Activated CD4-positive, alpha-beta T cell treated with anti-CD3 and anti-CD28 coated beads, Interleukin-2, amount 10 ng/mL, durations not matched to agents 7 days and 5 days (primary cell): ENCODE data around the gene SSBP3. TPM values are rescaled to one million over a fixed set of nuclear protein-coding genes. Genes with fewer than 3 reads are reported as not detected.

Experiments used
- CTCF ChIA-PET: fragments of 350-600 bp; sonication (Branson Sonifier 250); formaldehyde crosslinking; loops from one replicate; lab custom pipeline; 2021; ENCODE audit warnings: antibody characterized with exemption; lab: Charles Lee
- POLR2A ChIA-PET: fragments of 350-600 bp; sonication (Branson Sonifier 250); formaldehyde crosslinking; loops from one replicate; lab custom pipeline; 2021; ENCODE audit warnings: antibody characterized with exemption; lab: Charles Lee
- DNase-seq: peaks from one replicate; pipeline ENCODE4 v3.0.0-alpha.2; 2020
- H3K27ac Mint-ChIP-seq: one replicate; pipeline ENCODE4 v1.8.0; 2021; ENCODE audit warnings: mild to moderate bottlenecking, moderate library complexity, mixed read lengths
- H3K27me3 Mint-ChIP-seq: one replicate; pipeline ENCODE4 v1.8.0; 2021; ENCODE audit warnings: mixed read lengths
- H3K36me3 Mint-ChIP-seq: one replicate; pipeline ENCODE4 v1.8.0; 2021; ENCODE audit warnings: low read depth, mixed read lengths
- H3K4me1 Mint-ChIP-seq: one replicate; pipeline ENCODE4 v1.8.0; 2021; ENCODE audit warnings: mixed read lengths
- H3K4me3 Mint-ChIP-seq: one replicate; pipeline ENCODE4 v1.8.0; 2021; ENCODE audit warnings: mild to moderate bottlenecking, moderate library complexity, mixed read lengths
- H3K9me3 Mint-ChIP-seq: one replicate; pipeline ENCODE4 v1.8.0; 2021; ENCODE audit warnings: mixed read lengths
- total RNA-seq, 2 experiments: library from RNA; stranded (reverse); gene quantifications; one replicate each; pipeline ENCODE4 v1.2.3, GENCODE V29; 2021

SSBP3 gene
- total RNA-seq, 2 experiments from 2014 or later, result 93.4 to 127 TPM

DNA sequence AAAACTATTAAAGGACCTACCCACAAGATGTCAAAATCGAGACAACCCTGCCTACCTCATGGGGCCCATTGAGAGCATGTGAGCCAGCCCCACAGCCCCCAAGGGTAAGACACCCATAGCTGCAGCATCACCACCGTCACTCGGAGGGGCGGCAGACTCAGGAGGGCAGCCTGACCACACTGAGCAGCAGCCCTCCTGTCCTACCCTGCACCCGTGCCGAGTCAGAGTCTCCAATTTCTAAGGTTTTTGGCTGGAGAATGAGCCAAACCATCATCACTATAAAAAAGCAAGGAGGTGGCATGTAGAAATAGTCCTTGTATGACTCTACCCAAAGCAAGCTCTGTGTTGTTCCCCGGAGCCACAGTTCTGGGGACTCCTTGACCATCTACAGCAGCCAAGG is 94.7 kb downstream of the SSBP3 start:
- Mint-ChIP-seq H3K27me3 (no peaks in the 10 kb centered on the region), H3K27ac (peak overlapping the region; percentile 68), H3K4me1 (peaks cover 56% of the 10 kb centered on the region), H3K4me3 (no peak overlapping the region), H3K9me3 (no peaks in the 10 kb centered on the region), H3K36me3 (peaks cover 26% of the 10 kb centered on the region)
- CTCF ChIA-PET, result interaction anchor here (0.7 to 1.6 kb wide), 5 partner anchors 11 to 177 kb away, joined by 3 to 4 read pairs (median 3); no protein-coding TSS in a partner anchor
- no peak for DNase-seq
- POLR2A ChIA-PET, result no interaction called here

DNA sequence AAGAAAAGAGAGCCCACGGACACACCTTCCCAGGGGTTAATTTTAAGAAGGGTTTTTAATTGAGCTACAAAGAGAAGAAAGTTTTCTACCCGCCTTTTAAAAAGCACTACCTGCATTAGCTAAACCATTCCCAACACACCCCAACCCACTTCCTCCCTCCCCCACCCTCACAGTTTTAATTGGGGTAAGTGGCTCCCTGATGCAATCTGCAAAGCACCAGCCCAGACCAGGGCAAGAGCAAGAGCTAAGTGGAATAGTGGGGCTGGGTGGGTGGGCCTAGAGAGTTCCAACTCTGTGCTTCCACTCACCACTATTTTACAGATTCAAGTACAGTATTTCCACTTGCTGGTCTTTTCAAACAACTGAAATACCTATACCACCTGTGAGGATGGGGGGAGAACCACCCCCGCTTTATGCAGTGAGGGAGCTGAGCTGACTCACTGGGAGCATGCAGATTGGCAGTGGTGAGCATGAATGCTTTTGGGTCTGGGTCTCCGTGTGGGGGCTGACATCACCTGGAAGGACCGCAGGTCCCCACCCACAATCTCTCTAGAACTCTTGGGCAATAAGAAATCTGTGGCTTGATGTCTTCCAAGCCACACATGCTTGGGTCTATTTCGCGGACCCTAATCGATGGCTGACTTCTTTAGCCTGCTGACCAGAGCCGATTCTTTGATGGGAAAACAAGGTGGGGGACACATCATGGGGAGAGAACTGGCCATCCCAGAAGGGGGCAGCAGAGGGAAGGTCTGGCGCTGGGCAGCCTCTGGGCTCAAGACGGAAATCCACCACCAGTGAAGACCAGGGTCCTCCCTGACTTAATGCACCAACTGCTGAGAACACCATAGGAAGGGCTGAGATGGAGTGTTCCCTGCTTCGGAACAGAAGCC is 95.5 kb downstream of the SSBP3 start:
- Mint-ChIP-seq H3K9me3 (no peaks in the 10 kb centered on the region), H3K4me3 (peak overlapping the region; percentile 34), H3K36me3 (peaks cover 26% of the 10 kb centered on the region), H3K27me3 (no peaks in the 10 kb centered on the region), H3K27ac (peak overlapping the region; percentile 85), H3K4me1 (peaks cover 56% of the 10 kb centered on the region)
- CTCF ChIA-PET, result interaction anchor here (1.1 kb wide), 1 partner anchor 10 kb away, joined by 3 read pairs; no protein-coding TSS in a partner anchor
- peak; percentile 17 for DNase-seq
- POLR2A ChIA-PET, result no interaction called here

DNA sequence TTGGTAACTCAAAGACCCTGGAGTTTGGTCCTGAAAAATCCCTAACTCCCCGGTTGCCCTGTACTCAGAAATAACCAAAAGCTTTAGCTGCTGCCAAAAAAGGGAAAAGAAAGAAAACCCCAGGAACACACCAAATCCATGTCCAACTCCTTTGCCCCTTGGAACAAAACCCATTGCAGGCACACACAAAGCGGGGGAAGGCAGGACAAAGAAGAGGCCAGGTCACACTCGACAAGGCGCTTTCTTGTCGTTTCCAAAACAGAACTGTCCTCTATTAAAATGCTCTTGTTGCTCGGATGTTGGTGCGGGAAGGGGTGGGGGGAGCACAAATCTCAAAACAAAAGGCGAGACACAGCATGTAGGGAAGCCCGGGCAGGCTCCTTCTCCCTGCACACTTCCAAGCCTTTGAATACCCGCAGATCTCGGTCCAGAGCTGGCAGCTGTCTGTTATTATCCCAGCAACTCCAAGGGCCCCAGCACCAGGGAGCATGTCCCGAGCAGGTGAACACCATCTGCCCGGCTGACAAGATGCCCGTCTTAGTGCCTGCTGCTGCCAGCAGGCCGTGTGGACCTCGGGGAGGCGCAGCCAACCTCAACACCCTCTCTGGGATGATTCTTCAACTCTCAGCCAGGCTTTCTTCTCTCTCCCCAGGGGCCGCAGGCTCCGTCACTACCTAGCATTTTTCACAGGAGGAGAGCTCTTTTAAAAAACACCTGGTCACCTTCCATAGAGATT is 96.4 kb downstream of the SSBP3 start:
- Mint-ChIP-seq H3K27ac (peak overlapping the region; percentile 85), H3K4me3 (peak overlapping the region; percentile 34), H3K4me1 (peaks cover 56% of the 10 kb centered on the region), H3K9me3 (no peaks in the 10 kb centered on the region), H3K27me3 (no peaks in the 10 kb centered on the region), H3K36me3 (peaks cover 26% of the 10 kb centered on the region)
- POLR2A ChIA-PET, result no interaction called here
- CTCF ChIA-PET, result interaction anchor here (1.2 to 1.7 kb wide), 2 partner anchors 15 to 18 kb away, joined by 4 to 7 read pairs; no protein-coding TSS in a partner anchor
- DNase-seq, result no peak

DNA sequence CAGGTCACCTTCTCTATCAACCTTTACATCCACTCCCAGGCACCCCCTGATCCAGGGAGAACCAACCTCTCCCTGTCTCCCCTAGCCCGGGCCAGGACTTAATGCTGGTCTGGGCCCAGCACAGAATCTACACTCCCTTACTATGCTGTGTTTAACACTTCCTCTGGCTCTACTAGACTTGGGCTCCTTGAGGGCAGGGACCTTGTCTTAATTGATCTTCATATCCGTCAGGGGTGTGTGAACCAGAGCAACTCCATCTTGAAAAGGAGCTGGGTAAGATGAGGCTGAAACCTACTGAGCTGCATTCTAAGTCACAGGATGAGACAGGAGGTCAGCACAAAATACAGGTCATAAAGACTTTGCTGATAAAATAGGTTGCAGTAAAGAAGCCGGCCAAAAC is 98.9 kb downstream of the SSBP3 start:
- no peaks in the 10 kb centered on the region for H3K27me3 Mint-ChIP-seq
- H3K36me3 Mint-ChIP-seq, result peaks cover 19% of the 10 kb centered on the region
- peak overlapping the region; percentile 37 for H3K27ac Mint-ChIP-seq
- ChIA-PET POLR2A (no interaction called here), CTCF (interaction anchor here (0.9 kb wide), 1 partner anchor 12 kb away, joined by 3 read pairs; no protein-coding TSS in a partner anchor)
- DNase-seq, result no peak
- peaks cover 51% of the 10 kb centered on the region for H3K4me1 Mint-ChIP-seq
- no peak overlapping the region for H3K4me3 Mint-ChIP-seq
- no peaks in the 10 kb centered on the region for H3K9me3 Mint-ChIP-seq

DNA sequence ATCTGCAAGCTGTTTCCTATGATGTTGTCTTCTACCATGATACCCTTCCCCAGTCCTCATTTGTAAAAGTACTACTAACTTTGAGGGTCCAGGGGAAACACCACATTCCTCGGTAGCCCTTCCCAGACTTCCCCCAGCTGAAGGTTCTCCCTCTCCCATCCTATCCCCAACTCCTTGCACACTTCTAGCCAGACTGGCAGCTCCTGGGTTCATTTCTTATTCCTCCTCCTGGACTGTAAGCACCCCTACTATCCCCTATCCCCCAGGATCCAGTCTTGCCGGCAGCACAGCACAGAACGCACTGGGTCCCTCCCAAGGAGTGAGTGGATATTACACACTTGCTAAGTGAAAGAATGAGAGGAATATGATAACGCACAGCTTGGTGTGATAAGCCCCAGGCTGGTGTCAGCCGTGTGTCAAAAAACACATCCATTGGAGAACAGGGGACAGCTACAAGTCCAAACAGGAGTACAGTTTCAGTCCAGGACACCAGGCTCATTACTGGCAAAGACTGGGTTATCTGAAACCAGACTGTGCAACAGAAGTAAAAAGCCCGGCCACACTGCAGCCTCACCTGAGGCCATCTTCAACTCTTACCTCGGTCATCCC is 100.2 kb downstream of the SSBP3 start:
- Mint-ChIP-seq H3K4me1 (peaks cover 46% of the 10 kb centered on the region), H3K27me3 (no peaks in the 10 kb centered on the region), H3K4me3 (no peak overlapping the region), H3K36me3 (peaks cover 16% of the 10 kb centered on the region), H3K27ac (no peak overlapping the region), H3K9me3 (no peaks in the 10 kb centered on the region)
- POLR2A ChIA-PET, result interaction anchor here (0.6 kb wide), 1 partner anchor 31 kb away, joined by 7 read pairs; no protein-coding TSS in a partner anchor
- CTCF ChIA-PET, result interaction anchor here (0.6 to 1.3 kb wide), 3 partner anchors 11 to 1202 kb away, joined by 3 to 7 read pairs (median 5); no protein-coding TSS in a partner anchor
- DNase-seq, result no peak

DNA sequence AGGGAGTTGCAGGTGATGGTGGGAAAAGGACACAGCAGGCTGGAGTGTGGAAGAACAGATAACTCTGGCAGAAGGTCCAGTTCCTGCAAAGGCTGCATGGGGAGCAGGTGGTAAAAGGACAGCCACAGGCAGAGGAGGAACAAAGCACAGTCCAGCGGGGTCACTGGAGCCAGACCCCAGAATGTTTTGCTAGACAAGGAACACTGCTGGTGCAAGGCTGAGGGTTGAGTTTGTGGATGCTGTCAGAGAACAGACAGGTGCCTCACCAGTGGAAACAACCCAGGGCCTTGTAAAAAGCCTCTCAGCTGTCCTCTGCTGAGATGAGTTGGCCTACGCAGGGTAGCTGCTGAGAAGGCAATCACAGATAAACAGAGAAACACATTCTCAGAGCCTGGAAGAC is 101.7 kb downstream of the SSBP3 start:
- Mint-ChIP-seq H3K27ac (no peak overlapping the region), H3K9me3 (no peaks in the 10 kb centered on the region), H3K36me3 (peaks cover 13% of the 10 kb centered on the region), H3K27me3 (no peaks in the 10 kb centered on the region), H3K4me1 (peaks cover 42% of the 10 kb centered on the region), H3K4me3 (no peak overlapping the region)
- CTCF ChIA-PET, result interaction anchor here (0.7 to 1.2 kb wide), 4 partner anchors 9 to 36 kb away, joined by 3 to 4 read pairs (median 3); no protein-coding TSS in a partner anchor
- DNase-seq, result no peak
- POLR2A ChIA-PET, result no interaction called here

DNA sequence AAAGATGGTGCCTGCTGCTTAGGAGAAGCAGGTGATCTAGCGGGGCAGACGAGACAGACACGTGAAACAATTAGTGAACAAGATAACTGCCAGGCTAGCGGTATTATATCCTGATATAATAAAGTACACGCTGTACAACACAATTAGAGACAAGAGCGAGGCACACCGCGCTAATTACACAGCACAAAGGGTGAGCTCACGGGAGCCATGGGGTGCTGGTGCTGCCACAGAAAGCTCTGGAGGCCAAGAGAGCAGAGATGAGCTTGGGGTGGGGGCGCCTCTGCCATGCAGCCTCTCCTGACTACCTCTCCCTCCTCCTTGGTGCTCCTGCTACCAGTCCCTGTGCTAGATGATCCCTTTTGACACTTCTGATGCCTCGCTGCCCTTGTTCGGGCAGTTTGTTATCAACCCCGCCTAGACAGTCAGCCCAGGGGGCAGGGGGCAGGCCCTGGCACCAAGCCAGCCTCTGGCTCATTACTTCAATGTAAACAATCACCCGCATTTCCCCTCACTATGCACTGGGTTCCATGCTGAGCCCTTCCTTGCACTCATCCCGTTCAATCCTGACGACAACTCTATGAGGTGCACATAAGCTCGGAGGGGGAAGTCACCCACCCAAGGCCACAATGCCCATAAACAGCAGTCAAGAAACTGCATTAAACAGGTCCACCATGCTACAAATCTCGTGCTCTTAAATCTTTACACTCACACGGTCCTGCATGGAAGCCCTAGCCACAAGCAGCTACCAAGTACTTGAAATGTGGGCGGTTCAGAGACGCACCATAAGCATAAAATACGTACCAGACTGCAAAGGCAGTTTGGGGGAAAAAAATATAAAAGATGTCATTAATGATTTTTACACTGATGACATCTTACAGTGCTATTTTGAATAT is 103.0 kb downstream of the SSBP3 start:
- Mint-ChIP-seq H3K27ac (no peak overlapping the region), H3K27me3 (no peaks in the 10 kb centered on the region), H3K36me3 (peaks cover 7% of the 10 kb centered on the region), H3K9me3 (no peaks in the 10 kb centered on the region), H3K4me3 (no peak overlapping the region), H3K4me1 (peaks cover 47% of the 10 kb centered on the region)
- ChIA-PET POLR2A (no interaction called here), CTCF (interaction anchor here (0.6 to 1.5 kb wide), 4 partner anchors 10 to 35 kb away, joined by 3 read pairs; no protein-coding TSS in a partner anchor)
- no peak for DNase-seq

DNA sequence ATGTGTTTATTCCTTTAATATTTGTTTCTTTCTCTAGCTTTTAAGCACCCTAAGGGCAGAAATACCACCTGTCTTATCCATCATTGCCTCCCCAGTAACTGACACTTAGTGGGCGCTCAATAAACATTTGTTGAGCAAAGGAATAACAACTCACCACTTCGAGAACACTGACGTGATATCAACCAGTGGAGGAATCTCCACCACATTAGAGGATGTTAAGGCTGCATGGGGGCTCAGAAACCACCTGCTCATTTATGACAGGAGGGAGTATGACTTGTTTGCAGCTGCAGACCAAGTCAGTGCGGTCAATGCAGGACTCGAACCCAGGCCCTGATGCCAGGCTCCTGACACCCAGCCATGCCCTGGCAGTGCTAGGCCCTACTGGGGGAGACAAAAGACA is 103.6 kb downstream of the SSBP3 start:
- H3K4me1 Mint-ChIP-seq, result peaks cover 49% of the 10 kb centered on the region
- peaks cover 5% of the 10 kb centered on the region for H3K36me3 Mint-ChIP-seq
- no peak overlapping the region for H3K4me3 Mint-ChIP-seq
- DNase-seq, result no peak
- H3K27ac Mint-ChIP-seq, result no peak overlapping the region
- no peaks in the 10 kb centered on the region for H3K9me3 Mint-ChIP-seq
- ChIA-PET CTCF (interaction anchor here (0.7 to 1.5 kb wide), 3 partner anchors 10 to 23 kb away, joined by 3 read pairs; no protein-coding TSS in a partner anchor), POLR2A (no interaction called here)
- H3K27me3 Mint-ChIP-seq, result no peaks in the 10 kb centered on the region

DNA sequence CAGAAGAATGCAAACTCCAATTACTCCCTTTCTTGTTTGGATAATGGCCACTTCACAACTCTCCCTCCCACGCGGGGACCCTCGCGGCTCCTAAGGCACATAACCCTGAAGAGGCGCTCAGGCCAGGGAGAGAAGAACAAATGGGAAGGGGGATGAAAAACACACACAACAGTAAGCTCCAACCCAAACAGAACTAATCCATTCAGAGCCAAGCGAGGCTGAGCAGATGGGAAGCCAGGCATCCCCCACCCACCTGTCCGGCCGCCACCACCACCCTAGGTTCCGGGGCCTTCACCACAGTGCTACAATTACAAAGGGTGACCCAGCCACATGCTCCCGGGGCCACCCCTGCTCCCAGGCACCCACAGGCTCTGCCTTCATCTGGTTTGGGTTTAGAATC is 104.7 kb downstream of the SSBP3 start:
- ChIA-PET CTCF (interaction anchor here (0.7 kb wide), 1 partner anchor 15 kb away, joined by 5 read pairs; no protein-coding TSS in a partner anchor), POLR2A (no interaction called here)
- Mint-ChIP-seq H3K36me3 (no peaks in the 10 kb centered on the region), H3K4me3 (no peak overlapping the region), H3K9me3 (no peaks in the 10 kb centered on the region), H3K27me3 (no peaks in the 10 kb centered on the region), H3K27ac (no peak overlapping the region), H3K4me1 (peaks cover 48% of the 10 kb centered on the region)
- DNase-seq, result no peak

DNA sequence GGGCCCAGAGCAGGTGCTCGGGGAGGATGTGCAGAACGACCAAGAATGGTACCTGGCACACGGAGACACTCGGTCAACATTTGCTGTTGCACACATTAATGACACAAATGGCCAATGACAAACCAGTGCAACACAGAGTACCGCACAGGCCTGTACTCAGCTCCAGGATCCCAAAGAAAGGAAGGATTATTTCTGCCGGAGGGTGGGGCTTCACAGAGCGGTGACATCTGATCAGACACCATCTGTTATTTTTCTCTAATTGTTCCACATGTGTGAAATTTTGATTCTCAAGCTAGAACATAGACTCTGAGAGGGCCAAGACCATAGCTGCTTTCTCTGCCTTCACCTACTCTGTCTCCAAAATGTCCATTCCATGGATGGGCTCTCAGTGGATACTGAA is 105.8 kb downstream of the SSBP3 start:
- ChIA-PET POLR2A (no interaction called here), CTCF (interaction anchor here (0.9 to 1.1 kb wide), 2 partner anchors 11 to 194 kb away, joined by 3 read pairs; no protein-coding TSS in a partner anchor)
- H3K9me3 Mint-ChIP-seq, result no peaks in the 10 kb centered on the region
- H3K27me3 Mint-ChIP-seq, result no peaks in the 10 kb centered on the region
- no peak overlapping the region for H3K27ac Mint-ChIP-seq
- no peak for DNase-seq
- no peak overlapping the region for H3K4me3 Mint-ChIP-seq
- H3K4me1 Mint-ChIP-seq, result peaks cover 51% of the 10 kb centered on the region
- H3K36me3 Mint-ChIP-seq, result no peaks in the 10 kb centered on the region

DNA sequence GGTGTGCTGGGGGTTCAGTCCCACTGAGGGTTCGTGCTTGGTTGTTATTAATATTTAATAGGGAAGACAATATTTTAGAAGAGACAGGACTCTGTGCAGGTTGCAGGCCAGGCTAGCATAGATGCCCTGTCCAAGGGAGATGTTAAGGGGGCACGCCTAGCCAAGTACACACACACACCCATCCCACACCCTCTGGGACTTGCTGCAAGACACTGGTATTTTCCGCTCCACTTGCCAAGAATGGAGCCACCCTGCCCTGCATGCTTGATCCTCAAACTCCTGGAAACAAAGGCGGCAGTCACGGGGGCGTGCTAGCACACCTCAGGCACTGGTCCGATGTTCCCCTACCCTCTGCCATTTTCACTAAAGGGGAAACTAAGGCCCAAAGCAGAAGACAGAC is 107.2 kb downstream of the SSBP3 start:
- no peak for DNase-seq
- ChIA-PET POLR2A (no interaction called here), CTCF (interaction anchor here (3.6 kb wide), 1 partner anchor 11 kb away, joined by 11 read pairs; no protein-coding TSS in a partner anchor)
- Mint-ChIP-seq H3K36me3 (no peaks in the 10 kb centered on the region), H3K27ac (no peak overlapping the region), H3K27me3 (no peaks in the 10 kb centered on the region), H3K4me1 (peaks cover 62% of the 10 kb centered on the region), H3K4me3 (no peak overlapping the region), H3K9me3 (no peaks in the 10 kb centered on the region)
